PC-9 (cell line): ENCODE data around the gene SDSL. TPM values are rescaled to one million over a fixed set of nuclear protein-coding genes. Genes with fewer than 3 reads are reported as not detected.

Experiments used
- BruUV-seq: library from RNA; stranded (reverse); fragments of 400-500 nt; replicated peaks from 2 replicates; lab custom pipeline; 2021; lab: Mats Ljungman, UMichigan
- CTCF ChIA-PET: fragments of 300-600 bp; sonication (Branson Sonifier 250); formaldehyde crosslinking; loops from one replicate; lab custom pipeline; 2022; ENCODE audit warnings: antibody characterized with exemption; lab: Charles Lee
- POLR2A ChIA-PET: fragments of 300-600 bp; sonication (Branson Sonifier 250); formaldehyde crosslinking; loops from one replicate; lab custom pipeline; 2022; ENCODE audit warnings: antibody characterized with exemption; ENCODE audit not compliant: unreplicated experiment; lab: Charles Lee
- DNase-seq, 2 experiments: peaks; one replicate each; pipeline versions ENCODE4 v3.0.0 to v3.0.0-alpha.2; 2015 to 2022; ENCODE audit warnings: mixed read lengths in 1 of 2
- H2AFZ ChIP-seq: fragments of 200-600 bp; sonication (generic); 2 replicates; pipeline ENCODE4 v1.8.1; 2017; ENCODE audit warnings: antibody characterized with exemption
- H3F3A ChIP-seq: fragments of 200-600 bp; sonication (generic); 2 replicates; pipeline ENCODE4 v1.8.1; 2017; ENCODE audit warnings: antibody characterized with exemption, mild to moderate bottlenecking, low read depth; ENCODE audit not compliant: insufficient read depth
- H3K27ac ChIP-seq: fragments of 200-600 bp; sonication (generic); 2 replicates; pipeline ENCODE4 v1.6.1; 2016; ENCODE audit warnings: mixed run types
- H3K27me3 ChIP-seq: fragments of 200-600 bp; sonication (generic); 2 replicates; pipeline ENCODE4 v1.6.1; 2016; ENCODE audit warnings: low read depth, mixed run types; ENCODE audit not compliant: insufficient read depth
- H3K36me3 ChIP-seq: fragments of 200-600 bp; sonication (generic); 2 replicates; pipeline ENCODE4 v1.6.1; 2016; ENCODE audit warnings: low read depth, mixed run types
- H3K4me1 ChIP-seq: fragments of 200-600 bp; sonication (generic); replicated peaks from 2 replicates; pipeline ENCODE4 v1.6.1; 2016; ENCODE audit warnings: mixed run types; ENCODE audit not compliant: insufficient read depth
- H3K4me2 ChIP-seq: fragments of 200-600 bp; sonication (generic); 2 replicates; pipeline ENCODE4 v1.6.1; 2017; ENCODE audit warnings: mixed run types
- H3K4me3 ChIP-seq: fragments of 200-600 bp; sonication (generic); 2 replicates; pipeline ENCODE4 v1.6.1; 2016; ENCODE audit warnings: mixed run types
- H3K79me2 ChIP-seq: fragments of 200-600 bp; sonication (generic); 2 replicates; pipeline ENCODE4 v1.6.1; 2017; ENCODE audit warnings: low read depth, mixed run types
- H3K9me2 ChIP-seq: fragments of 200-600 bp; sonication (generic); 2 replicates; pipeline ENCODE4 v1.8.1; 2017; ENCODE audit warnings: mild to moderate bottlenecking; ENCODE audit not compliant: insufficient read depth
- H3K9me3 ChIP-seq: fragments of 200-600 bp; sonication (generic); 2 replicates; pipeline ENCODE4 v1.8.1; 2016; ENCODE audit warnings: low read depth; ENCODE audit not compliant: insufficient read depth
- H4K20me1 ChIP-seq: fragments of 200-600 bp; sonication (generic); 2 replicates; pipeline ENCODE4 v1.8.1; 2017; ENCODE audit not compliant: insufficient read depth
- CTCF ChIP-seq: fragments of 200-600 bp; sonication (generic); conservative IDR thresholded peaks from 2 replicates; pipeline ENCODE4 v1.6.1; 2017; ENCODE audit warnings: mixed run types, antibody characterized with exemption, mild to moderate bottlenecking, moderate library complexity
- EZH2 ChIP-seq: fragments of 200-600 bp; sonication (generic); IDR thresholded peaks from 2 replicates; pipeline ENCODE4 v1.8.0; 2017; ENCODE audit warnings: antibody characterized with exemption, low read depth
- intact Hi-C: fragments of 100-400 bp; cut with micrococcal nuclease; formaldehyde crosslinking; loops from one replicate; pipeline ENCODE4 v1.10.0; 2022; ENCODE audit not compliant: unreplicated experiment
- total RNA-seq: library from RNA; stranded (reverse); gene quantifications from 2 replicates; pipeline ENCODE4 v1.2.3, GENCODE V29; 2021

The SDSL gene
- total RNA-seq, 1 experiment from 2014 or later, result 14.2 TPM

DNA sequence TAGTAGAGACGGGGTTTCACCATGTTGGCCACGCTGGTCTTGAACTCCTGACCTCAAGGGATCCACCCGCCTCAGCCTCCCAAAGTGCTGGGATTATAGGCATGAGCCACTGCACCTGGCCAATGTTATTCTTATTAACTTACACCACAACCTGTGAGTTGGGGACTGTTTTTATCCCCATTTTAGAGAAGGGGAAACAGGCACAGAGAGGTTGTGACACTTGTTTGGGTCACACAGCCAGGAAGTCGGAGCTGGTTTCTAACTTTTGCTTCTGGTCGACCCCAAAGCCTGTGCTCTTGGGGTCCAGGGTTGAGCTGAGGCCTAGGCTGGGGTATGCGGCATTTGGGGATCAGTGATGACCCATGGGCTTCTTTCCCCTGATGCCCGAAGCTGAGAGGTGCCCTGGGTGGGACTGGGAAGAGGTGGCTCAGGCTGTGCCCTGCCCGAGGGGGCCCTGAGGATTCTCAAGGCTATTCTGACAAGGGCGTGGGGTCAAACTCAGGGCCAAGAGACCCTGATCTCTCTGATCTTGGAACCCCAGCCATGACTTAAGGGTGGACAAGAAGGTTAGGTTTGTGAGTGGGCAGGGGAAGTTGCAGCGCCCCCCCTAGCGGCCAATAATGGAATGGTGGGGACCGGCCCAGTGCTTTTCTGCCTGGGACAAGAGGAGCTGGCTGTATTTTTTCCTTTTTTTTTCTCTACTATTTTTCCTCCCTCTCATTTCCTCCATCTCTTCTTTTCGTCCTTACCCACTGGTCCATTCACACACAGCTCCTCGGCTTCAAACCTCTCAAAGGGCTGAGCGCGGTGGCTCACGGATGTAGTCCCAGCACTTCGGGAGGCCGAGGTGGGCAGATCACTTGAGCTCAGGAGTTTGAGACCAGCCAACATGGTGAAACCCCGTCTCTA, 3.0 kb downstream of the SDSL start:
- Histone ChIP-seq H3K27me3 (no peaks in the 10 kb centered on the region), H3K79me2 (no peaks in the 10 kb centered on the region; the same call in 1 of the 2 replicates), H3K4me2 (no peak overlapping the region), H3K4me1 (peaks cover 7% of the 10 kb centered on the region; the same call in 1 of the 2 replicates), H3K9me2 (no peaks in the 10 kb centered on the region), H3F3A (peaks cover 8% of the 10 kb centered on the region; the same call in 1 of the 2 replicates), H2AFZ (no peak overlapping the region), H4K20me1 (no peaks in the 10 kb centered on the region), H3K4me3 (no peak overlapping the region), H3K27ac (no peak overlapping the region), H3K9me3 (no peaks in the 10 kb centered on the region), H3K36me3 (no peaks in the 10 kb centered on the region)
- BruUV-seq, result no TSS peak
- peak in 1 of 2 experiments; percentile 60 for DNase-seq
- CTCF ChIA-PET, result interaction anchor here (0.5 to 0.7 kb wide), 5 partner anchors 10 to 584 kb away, joined by 3 to 7 read pairs (median 3); no protein-coding TSS in a partner anchor
- intact Hi-C loops, result loop anchor here (5.0 kb wide), 2 partner anchors 88 to 113 kb away; partner anchors contain the start of gene SLC8B1
- TF ChIP-seq CTCF (peak; percentile 92), EZH2 (no peak)
- POLR2A ChIA-PET, result interaction anchor here (0.6 kb wide), 1 partner anchor 203 kb away, joined by 14 read pairs; no protein-coding TSS in a partner anchor

- no peaks in the 10 kb centered on the region for H3K9me2 ChIP-seq
- no peaks in the 10 kb centered on the region for H4K20me1 ChIP-seq
- no peaks in the 10 kb centered on the region; the same call in 1 of the 2 replicates for H3K79me2 ChIP-seq
- no peak overlapping the region for H3K4me3 ChIP-seq
- H3K4me2 ChIP-seq, result no peak overlapping the region
- H3K27me3 ChIP-seq, result no peaks in the 10 kb centered on the region
- no peak overlapping the region for H2AFZ ChIP-seq
- peaks cover 7% of the 10 kb centered on the region; the same call in 1 of the 2 replicates for H3K4me1 ChIP-seq
- no peaks in the 10 kb centered on the region for H3K9me3 ChIP-seq
- CTCF ChIA-PET, result interaction anchor here (0.5 to 0.7 kb wide), 3 partner anchors 10 to 276 kb away, joined by 3 read pairs; no protein-coding TSS in a partner anchor
- intact Hi-C loops, result no loop called here
- BruUV-seq, result no TSS peak
- POLR2A ChIA-PET, result interaction anchor here (0.6 kb wide), 2 partner anchors 204 to 866 kb away, joined by 4 to 14 read pairs; no protein-coding TSS in a partner anchor
- no peaks in the 10 kb centered on the region for H3K36me3 ChIP-seq
- no peak for TF ChIP-seq CTCF
- TF ChIP-seq EZH2, result no peak
- peaks cover 8% of the 10 kb centered on the region; the same call in 1 of the 2 replicates for H3F3A ChIP-seq
- no peak overlapping the region for H3K27ac ChIP-seq
- DNase-seq, result no peak
Observed at GRCh38 chr12:113425960-113426453, 3.8 kb downstream of the SDSL start.

GRCh38 chr12:113427882-113428281, 5.7 kb downstream of the SDSL start:
- Histone ChIP-seq H2AFZ (no peak overlapping the region), H3K79me2 (no peaks in the 10 kb centered on the region; the same call in 1 of the 2 replicates), H4K20me1 (no peaks in the 10 kb centered on the region), H3K27ac (no peak overlapping the region), H3K9me2 (no peaks in the 10 kb centered on the region), H3K36me3 (no peaks in the 10 kb centered on the region), H3K9me3 (no peaks in the 10 kb centered on the region), H3K4me2 (no peak overlapping the region), H3F3A (no peaks in the 10 kb centered on the region), H3K27me3 (no peaks in the 10 kb centered on the region), H3K4me1 (0 out of 2 replicates have a peak, but pooled peaks cover 4% of the 10 kb centered on the region), H3K4me3 (no peak overlapping the region)
- BruUV-seq, result no TSS peak
- POLR2A ChIA-PET, result no interaction called here
- CTCF ChIA-PET, result no interaction called here
- no peak for TF ChIP-seq EZH2
- TF ChIP-seq CTCF, result no peak
- intact Hi-C loops, result no loop called here
- no peak for DNase-seq
